NK-92 treated with Interleukin-12 subunit alpha and Interleukin-12 subunit beta, amount 100 ng/mL, for 24 hours (cell line): ENCODE results near the gene MCTP2.

Source experiments
- DNase-seq: peaks from one replicate; lab custom pipeline; 2025; lab: John Stamatoyannopoulos, UW

The MCTP2 gene

DNA sequence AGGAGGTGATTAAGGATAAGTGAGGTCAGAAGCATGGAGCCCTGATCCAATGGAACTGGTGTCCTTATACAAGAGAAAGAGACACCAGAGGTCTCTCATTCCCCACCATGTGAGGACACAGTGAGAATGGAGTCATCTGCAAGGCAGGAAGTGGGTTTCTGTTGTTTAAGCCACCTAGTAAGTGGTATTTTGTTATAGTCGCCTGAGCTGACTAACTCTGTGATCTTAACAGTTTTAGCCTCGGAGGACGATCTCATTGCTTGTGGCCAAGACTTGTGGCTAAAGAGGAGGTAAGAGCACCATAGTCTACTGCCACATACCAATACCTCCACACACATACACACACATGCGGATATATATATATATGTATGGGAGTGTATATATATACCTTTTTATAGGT lies 73.8 kb downstream of the MCTP2 start:
- peak; percentile 78 for DNase-seq

DNA sequence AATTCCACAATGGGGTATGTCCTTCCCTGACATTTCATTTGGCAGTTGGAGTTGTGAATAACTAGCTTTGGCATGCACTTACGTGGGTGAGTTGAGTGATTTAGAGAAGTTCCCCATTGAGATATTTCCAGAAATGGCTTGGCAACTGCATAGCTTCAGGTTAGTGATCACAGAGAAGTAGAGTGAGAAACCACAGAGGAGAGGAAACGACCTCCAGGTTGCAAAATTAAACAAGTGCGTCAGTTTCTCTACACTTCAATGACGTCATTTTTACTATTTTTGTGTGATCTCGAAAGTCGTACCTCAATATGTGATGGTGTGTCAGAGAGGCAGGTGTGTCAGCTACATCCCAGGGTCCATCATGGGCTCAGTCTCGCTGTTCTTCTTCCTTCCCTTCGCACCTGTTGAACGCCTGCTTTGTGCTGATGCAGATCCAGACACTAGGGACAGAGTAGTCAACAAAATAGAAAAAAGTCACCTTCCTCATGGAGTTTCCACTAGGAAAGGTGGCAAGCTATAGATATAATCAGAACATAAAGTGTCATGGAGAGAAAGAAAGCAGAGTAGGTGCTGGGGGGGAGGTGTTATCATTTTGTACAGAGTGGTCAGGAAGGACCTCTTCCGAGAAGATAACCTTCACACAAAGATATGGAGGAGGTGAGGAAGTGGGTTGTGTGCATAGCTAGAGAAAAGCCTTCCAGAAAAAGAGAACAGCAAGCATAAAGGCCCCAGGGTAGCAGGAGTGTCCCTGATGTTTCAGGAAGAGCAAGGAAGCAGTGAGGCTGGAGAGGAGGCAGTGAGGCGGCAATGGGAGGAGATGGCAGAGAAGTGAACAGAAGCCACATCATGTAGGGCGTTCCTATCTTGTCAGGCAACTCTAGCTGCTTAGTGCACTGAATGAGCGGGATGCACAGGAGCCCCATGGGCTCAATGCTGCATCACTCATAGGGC lies 75.6 kb downstream of the MCTP2 start:
- DNase-seq: peak; percentile 42

DNA sequence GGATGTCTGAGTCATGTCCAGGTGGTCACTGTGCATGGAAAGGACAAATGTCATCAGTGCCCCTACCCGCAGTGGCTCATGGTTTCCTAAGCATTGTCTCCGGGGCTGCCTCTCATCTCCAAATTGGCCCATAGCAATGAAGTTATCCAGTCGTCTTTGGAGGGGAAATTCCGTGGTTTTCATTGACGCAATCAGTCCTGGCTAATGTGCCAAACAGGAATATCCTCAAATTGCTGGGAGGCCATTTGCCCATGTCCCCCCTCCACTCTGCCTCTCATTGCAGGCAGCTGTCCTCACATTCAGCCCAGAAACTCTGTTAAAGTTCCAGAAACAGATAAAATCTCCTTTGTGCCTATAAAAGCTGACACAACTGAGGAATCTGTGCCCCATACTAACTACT lies 81.6 kb downstream of the MCTP2 start:
- DNase-seq: no peak

DNA sequence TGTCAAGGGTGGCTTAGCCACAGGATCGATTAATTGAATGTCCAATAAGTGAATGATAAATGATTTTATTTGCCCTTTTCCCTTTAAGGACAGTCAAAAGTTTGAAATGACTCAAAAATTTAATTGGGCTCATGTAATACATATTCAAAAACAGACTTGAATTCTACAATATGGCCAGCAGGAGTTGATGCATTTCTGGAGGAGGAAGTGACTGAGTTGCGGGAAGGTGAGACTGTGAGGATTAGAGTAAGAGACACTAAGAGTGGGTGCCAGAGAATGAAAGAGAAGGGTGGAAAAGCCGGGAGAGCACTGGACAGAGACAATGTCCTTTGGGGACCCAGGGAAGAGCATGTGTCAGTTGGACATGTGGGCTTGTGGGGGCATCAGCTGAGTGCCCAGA lies 83.3 kb downstream of the MCTP2 start:
- DNase-seq: no peak

DNA sequence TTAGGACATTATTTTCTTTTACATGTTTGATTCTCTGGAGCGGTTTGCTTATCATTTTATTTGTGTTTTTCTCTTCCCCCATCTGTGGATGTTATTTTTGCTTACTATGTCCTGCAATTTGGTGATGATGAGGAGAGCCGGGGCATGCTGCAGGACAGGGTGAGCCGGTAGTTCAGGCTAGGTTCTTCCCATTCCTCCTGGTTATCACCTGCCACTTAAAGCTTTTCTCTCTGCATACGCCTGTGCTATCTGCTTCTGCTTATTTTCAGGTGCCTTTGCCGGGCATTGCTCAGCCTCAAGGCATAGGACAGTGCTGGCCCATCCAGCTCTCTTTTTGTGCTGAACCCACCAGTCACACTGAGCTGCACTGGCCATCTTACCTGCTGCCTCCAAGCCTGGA lies 85.8 kb downstream of the MCTP2 start:
- DNase-seq: no peak

DNA sequence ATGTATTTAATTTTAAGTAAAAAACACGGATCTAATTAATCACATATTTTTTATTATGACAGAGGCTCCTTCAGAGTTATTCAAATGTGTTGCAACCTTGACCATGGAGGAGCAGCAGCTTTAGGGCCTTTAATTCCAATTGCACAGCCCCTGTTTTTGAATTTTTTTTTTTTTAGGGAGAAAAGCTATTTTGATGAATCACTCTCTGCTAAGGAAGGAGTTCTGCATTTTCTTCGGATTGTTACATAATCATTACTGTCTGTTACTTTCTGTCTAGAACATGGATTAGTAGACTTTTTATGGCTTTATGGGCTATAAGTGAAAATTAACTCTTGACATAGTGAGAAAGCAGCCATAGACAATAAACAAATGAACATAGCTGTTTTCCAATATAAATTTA lies 90.8 kb downstream of the MCTP2 start:
- no peak for DNase-seq

DNA sequence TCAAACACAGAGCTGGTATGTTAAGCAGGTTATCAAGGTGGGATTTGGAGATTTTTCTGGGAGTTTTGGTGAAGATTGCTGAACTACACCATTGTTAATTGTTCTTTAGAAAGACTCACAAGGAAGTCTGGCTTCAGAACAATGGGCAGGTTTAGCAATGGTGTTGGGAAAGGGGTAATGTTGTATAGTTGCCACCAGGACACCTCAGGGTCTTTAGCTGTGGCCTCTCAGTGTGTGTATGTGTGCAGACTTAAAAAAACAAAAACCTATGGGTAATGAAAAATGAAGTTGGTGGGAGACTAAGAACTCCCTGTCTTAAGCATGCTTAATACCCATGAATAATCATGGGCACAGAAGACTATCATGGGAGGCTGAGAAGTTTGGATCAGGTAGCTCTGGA lies 91.7 kb downstream of the MCTP2 start:
- no peak for DNase-seq

DNA sequence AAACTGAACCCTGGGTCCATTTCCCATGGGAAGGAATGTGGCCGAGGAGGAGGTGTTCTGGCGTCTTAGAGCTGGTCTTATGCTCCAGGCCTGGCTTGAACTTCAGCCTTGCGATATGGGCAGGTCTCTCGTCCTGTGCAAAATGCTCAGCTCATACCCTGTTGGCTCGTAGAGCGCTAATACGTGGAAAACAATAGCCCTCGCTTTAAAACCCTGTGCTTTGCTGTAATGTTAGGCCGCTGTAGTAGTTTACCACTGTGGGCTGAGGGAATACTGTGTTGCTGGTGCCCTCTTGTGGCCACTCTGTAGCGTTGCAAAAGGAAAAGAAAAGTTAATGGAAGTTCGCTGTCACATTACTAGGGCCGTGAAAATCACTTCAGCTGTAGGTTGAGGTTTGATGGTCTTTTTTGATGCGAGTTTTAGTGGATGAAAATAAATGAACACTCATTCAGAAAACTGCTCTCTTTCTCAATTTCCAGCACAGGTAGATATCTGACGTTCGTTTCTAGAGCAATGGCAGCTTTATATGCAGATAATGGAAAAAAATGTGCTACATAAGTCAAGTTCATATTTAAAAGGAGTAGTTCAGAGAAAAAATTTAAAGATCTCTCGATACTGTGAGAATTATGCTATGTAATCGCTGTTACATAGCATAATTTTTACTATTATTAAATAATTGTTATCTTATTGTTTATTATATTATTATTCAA lies 92.9 kb downstream of the MCTP2 start:
- DNase-seq: peak; percentile 60

DNA sequence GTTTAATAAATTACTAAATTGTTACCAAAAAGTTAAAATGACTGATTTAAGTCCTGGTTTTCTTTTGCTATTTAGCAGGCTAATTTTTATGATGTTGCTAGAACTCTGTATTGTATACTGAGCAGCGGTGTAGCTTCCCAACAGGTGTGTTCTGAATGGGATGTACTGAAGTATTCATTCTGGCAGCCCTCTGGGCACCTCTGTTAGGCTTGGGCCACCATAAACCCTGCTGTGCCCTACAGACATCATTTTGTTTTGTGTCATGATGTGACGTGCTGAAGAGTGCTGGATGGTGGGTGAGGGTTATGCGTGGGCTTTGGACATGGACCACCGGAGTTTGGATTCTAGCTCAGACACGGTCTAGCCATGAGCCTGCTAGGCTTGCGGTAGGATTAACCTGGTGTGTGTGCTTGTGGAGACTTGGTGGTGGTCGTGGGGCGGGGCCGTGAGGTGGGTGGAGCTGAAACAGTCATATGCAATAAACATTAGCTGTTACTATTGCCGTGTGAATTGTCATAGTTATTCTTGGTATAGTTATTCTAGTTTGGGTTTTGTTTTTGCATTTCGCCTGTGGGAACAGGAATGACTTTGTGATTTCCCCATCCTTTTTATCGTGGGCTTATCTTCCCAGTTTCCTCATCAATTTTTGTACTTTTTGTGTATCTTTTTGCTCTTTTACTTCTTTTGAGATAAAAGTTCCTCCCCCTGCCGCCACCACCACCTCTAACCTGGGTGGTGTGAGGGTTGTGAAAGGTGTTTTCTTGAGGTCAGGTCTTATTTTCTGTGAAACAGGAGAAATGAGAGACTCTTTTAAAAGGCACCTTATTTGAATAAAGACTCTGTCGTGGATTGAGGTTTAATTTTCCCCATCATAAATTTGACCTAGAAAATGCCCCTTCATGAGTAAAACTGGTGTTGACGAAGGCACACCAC lies 93.7 kb downstream of the MCTP2 start:
- peak; percentile 74 for DNase-seq

DNA sequence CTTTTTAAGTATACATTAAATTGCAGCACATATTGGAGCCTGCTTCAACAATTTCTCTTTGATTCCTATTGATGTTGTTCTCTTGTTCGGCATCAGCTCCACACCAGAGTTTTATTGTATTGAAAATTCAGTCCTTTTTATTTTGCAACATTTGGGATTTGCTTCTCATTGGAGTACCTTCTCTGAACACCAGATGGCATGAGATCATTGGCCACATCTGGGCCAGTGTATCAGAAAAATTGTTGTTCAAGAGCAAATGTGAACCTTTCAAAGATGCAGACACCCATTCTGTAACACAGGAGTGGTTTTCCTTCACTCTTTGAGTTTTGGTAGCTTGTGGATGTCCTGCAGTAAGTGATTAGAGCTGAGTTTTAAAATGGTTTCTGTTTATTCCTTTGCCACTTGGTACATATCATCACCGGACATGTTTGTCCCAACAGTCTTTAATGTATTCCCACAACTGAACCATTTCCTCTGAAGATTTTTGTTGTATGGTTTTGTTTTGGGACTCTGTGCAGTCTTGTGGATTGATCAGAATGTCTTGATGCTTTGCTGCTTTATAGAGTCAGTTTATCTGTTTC lies 96.1 kb downstream of the MCTP2 start:
- no peak for DNase-seq

DNA sequence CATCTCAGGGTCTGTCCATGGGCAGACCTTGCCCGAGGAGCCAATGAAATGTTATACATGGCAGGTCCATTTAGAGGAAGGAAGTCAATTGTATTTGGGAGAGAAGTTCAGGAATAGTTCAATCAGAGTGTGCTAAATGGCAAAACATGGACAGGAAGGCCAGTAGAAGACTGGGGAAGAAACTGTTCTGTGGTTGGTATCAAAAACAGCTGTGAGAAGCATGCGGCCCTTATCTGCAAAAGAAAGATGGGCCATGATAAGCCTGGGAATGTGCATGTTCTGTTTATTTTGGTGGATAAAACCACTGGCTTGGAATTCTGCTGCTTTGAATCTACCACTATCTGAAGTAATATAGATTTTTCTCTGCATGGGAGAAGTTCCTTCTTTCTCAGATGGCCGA lies 100.4 kb downstream of the MCTP2 start:
- no peak for DNase-seq

DNA sequence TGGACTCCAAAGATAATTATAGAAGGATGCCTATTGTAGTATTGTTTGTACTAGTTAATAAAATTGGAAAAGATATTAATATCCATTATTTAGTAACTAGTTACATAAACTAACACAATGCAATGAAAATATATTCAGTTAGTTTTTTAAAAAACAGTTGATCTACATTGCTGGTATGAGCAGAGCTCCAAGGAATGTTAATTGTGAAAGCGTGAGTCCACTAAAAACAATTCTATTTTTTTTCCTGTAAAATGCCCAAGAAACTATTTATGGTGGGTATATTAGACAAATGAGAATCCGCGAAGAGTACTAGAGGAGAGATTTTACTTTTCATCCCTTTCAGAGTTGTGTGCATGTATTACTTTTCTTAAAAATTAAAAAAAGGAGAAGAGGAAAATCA lies 104.3 kb downstream of the MCTP2 start:
- no peak for DNase-seq

DNA sequence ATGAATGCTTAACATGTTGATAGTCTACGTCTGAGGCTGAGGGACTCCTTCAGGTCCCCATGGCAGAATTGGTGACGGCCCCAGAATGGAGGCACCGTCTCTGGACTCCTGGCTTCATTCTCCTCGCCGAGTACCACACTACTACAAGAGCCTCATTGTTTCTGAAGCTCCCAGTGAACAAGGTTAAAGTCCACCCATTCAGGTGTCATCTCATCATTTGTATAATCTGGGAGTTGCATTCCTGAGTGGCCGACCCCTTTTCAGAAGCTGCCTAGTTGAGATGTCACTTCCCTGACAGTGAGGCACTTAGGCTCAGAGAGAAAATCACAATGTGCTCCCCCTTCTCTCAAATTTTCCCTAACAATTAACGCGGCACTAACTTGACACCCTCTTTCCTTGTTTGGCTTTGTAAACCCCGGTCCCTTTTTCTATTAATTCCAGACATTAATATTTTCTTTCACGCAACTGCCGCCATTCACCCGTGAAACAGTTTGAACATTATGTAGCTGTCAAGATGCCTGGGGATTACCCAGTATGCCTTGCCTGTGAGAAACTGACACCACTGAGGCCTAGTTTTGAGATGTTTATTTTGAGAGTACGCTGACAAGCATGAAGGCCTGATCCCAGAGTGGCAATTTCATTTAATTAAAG lies 105.6 kb downstream of the MCTP2 start:
- DNase-seq: no peak

DNA sequence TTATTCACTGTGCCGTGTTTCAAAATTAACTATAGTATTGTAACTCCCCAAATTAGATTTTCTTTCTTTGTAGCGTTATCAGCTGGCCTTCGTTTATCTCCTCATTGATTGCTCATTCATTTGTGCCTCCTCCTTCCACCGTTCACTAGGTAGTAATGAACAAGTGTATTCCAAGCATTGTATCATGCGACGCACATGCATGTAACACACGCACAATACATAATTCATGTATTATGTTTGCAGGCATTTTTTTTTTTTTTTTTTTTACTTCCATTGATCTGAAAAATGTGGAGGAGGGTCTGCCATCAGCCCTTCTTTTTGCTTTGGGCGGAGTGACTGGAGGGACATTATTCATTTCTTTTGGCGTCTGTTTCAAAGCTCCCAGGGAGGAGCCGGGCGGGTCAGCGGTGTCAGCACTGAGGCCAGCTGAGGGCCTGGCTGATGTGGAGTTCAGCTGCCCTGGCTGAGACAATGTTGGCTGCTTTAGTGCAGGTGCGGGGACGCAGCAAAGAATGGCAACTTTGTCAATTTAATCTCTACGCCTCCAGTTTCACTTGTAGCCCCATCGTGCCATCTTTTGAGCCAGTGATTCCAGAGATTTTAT lies 107.0 kb downstream of the MCTP2 start:
- no peak for DNase-seq

DNA sequence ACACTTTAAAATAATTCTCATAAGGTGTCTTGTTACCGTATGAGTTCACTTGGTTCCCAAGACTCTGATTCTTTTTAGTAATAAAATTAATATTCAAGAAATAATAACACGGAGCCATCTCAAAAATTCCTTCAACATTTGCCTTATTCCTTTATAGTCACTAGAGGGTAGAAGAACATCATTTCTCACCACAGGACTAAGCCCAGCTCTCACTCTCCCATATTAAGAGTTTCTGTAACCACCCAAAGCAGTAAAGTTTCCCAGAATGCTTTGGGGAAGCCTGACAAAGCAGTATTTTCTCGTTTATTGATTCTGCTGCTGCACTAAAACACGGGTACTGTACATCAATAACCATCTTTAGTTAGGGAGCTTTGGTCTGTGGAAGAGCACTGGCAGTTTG lies 114.9 kb downstream of the MCTP2 start:
- DNase-seq: no peak

DNA sequence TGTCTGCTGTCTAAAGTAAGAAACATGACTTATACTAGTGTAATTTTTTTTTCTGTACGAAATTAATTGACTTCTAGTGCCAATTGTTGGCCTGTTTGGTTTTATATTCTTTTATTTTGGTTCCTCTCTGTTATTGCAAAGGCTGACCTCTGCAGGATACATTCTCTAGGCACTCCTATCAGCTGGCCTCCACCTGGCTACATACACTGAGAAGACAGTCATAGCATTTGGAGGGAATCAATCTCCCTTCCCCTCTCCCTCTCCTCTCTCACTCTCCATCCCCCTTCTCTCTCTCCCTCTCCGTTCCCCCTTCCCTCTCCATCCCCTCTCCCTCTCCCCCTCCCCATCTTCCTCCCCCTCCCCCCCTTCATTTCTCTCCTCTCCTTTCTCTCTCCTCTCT lies 116.7 kb downstream of the MCTP2 start:
- DNase-seq: no peak

DNA sequence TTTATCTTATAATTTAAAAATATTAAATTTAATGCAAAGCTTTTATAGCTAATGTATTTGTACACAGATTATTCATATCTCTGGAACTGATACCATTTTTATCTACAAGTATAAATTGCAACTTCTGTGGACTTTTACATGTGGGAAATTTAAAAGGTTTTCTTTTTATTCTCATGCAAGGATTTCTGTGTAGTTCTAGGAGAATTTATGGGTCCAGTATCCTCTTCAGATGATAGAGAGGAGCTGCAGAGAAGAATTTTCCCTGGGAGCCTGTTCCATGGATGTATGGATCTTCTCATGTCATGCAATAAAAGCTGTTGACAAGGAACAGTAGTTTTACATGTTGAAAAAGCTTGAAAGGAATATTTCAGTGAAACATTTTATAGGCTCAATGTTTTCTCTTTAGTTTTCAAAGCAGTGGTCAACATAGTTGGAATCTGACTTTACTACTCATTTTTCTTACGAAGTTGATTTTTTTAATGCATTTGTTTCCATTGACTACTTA lies 119.7 kb downstream of the MCTP2 start:
- no peak for DNase-seq

DNA sequence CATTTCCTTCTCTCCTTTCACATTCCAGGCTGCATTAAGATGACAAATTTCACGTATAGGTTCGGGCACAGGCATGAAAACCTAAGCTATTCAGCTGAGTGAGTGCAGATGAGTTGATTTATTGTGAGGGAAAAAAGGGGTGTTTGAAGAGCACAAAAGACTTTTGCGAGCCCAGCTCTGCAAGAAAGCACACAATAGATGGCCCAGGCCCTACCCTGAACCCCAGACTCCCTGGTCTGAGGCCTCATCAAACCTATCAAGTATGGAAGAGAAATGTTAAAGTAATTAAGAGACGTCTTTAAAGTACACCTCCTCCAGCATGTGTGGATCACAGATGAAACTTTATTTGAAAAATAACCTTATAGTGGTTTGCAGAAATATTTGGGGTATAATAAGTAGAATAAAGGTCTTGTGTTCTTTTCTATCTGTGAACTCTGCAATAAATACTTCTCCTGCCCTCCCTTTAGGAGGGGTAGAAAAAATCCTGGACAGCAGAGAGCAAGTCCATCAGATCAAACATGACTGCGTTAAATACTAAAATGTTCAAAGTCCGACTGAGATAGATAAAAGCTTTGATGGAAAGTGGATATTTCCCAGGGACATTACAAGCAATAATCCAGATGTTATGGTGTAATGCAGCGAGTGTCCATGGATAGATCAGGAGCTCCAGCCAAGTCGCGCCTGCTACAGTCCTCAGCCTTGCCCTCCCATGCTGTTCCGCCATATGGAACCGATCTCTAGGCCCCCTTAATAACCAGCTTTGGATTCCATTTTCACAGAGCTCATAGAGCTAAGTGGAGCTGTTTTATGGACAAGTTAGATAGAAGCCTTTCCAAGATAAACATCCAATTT lies 121.5 kb downstream of the MCTP2 start:
- no peak for DNase-seq

DNA sequence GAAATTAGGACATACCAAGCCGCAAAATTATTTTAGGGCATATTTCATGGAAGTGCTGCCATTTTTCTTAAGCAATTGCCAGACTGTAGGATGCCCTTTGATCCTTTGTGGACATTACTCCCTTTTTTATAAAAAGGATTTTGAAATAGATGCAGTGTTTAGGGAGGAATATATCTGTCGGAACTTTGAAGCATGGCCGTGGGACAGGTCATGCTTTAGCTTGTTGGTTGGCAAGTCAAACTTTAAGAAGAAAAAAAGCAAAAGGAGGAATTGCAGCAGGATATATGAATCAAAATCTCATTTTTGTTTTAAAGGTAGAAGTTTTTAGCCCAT lies 122.1 kb downstream of the MCTP2 start:
- DNase-seq: no peak

DNA sequence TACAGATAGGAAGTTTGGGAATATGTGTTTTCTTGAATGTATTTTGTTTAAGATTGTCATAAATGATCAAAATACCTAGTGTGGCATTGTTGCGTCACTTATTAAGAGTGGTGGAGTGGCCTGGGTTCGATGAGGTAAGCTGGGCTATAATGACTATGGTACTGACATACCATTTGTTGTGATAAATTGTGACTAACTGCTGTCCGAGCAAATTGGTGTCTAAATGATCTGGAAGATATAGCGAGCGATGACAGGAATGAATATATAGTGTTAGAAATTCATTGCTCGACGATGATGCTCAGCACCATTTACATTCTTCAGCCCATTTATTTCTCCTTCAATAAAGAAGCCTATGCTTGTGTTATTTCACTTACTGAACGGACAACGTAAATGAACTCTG lies 123.3 kb downstream of the MCTP2 start:
- no peak for DNase-seq
